ENCODE results near the gene PHRF1.

The PHRF1 gene

DNA sequence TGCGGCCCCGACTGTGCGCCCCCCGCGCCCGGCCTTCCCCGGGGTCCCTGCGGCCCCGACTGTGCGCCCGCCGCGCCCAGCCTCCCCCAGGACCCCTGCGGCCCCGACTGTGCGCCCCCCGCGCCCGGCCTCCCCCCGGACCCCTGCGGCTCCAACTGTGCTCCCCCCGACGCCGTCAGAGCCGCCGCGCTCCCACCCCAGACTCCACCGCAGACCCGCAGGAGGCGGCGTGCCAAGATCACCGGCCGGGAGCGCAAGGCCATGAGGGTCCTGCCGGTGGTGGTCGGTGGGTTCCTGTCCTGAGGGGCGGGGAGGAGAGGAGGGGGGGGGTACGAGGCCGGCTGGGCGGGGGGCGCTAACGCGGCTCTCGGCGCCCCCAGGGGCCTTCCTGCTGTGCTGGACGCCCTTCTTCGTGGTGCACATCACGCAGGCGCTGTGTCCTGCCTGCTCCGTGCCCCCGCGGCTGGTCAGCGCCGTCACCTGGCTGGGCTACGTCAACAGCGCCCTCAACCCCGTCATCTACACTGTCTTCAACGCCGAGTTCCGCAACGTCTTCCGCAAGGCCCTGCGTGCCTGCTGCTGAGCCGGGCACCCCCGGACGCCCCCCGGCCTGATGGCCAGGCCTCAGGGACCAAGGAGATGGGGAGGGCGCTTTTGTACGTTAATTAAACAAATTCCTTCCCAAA lies 63.9 kb downstream of the PHRF1 start:
- Histone ChIP-seq H3K27ac (ENCODE audit: low read length) (no peak overlapping the region), H2AFZ (ENCODE audit: low read depth, low read length) (no peak overlapping the region), H3K27me3 (ENCODE audit: low read depth, low read length) (no peaks in the 10 kb centered on the region), H4K20me1 (ENCODE audit: insufficient read depth, low read length) (no peaks in the 10 kb centered on the region), H3K4me3 (ENCODE audit: low read length) (no peak overlapping the region), H3K4me1 (ENCODE audit: low read length) (no peaks in the 10 kb centered on the region), H3K9me3 (ENCODE audit: insufficient read depth, low read length) (no peaks in the 10 kb centered on the region), H3K9ac (ENCODE audit: low read length) (no peak overlapping the region), H3K79me2 (ENCODE audit: low read length) (no peaks in the 10 kb centered on the region), H3K4me2 (ENCODE audit: low read length) (no peak overlapping the region), H3K36me3 (replicated peaks; ENCODE audit: low read depth, low read length) (peaks cover 10% of the 10 kb centered on the region)
- TF ChIP-seq CTCF (IDR thresholded peaks at IDR 0.05; ENCODE audit: low read depth, low read length) (no peak), EZH2phosphoT487 (IDR thresholded peaks at IDR 0.05; ENCODE audit: low read depth) (no peak)

DNA sequence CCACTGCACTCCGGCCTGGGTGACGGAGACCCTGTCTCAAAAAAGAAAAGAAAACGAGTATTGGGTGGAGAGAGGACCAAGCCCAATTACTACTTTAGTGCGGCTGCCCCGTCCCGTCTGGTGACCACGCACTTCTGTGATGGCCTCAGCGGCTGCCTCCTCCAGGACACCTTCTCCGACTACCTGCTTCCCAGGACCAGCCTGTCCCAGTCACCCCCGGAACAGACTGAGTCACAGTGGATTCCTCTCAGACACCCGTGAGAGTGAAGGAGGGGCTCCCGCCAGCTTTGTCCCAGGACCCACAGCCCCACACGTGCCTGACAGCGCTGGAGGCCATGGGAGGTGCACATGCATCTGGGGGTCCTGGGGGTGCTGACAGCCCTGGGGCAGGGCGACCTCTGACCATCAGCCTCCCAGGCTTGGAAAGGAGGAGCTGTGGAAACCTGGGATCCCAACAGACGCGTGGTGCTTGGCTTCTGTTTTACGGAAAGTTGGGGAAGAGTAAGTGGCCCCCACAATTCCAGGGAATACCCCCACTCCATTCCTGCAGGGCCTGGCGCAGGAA lies 65.6 kb downstream of the PHRF1 start:
- Histone ChIP-seq H4K20me1 (ENCODE audit: insufficient read depth, low read length) (no peaks in the 10 kb centered on the region), H3K4me1 (ENCODE audit: low read length) (no peaks in the 10 kb centered on the region), H3K9me3 (ENCODE audit: insufficient read depth, low read length) (no peaks in the 10 kb centered on the region), H3K79me2 (ENCODE audit: low read length) (no peaks in the 10 kb centered on the region), H3K9ac (ENCODE audit: low read length) (no peak overlapping the region), H2AFZ (ENCODE audit: low read depth, low read length) (no peak overlapping the region), H3K27ac (ENCODE audit: low read length) (no peak overlapping the region), H3K4me3 (ENCODE audit: low read length) (no peak overlapping the region), H3K36me3 (replicated peaks; ENCODE audit: low read depth, low read length) (peaks cover 10% of the 10 kb centered on the region), H3K27me3 (ENCODE audit: low read depth, low read length) (no peaks in the 10 kb centered on the region), H3K4me2 (ENCODE audit: low read length) (no peak overlapping the region)
- TF ChIP-seq CTCF (IDR thresholded peaks at IDR 0.05; ENCODE audit: low read depth, low read length): no peak

DNA sequence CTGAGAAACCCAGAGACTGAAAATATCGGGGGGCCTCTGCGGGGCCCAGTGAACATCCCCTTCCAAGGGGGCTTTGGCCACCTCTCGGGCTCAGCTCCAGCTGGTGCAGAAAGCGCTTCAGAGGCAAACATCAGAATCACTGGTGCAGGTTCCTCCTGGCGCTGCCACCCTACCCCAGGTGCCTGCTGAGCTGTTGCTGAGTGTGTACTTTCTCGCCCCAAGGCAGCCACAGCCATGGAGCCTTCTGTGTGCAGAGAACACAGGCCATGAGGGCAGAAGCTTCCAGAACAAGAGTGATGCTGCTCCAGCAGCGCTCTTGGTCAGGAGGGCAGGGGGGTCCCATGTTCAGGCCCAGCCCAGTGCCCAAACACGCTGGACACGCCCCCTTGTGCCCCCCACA lies 67.1 kb downstream of the PHRF1 start:
- Histone ChIP-seq H3K4me1 (ENCODE audit: low read length) (no peaks in the 10 kb centered on the region), H4K20me1 (ENCODE audit: insufficient read depth, low read length) (no peaks in the 10 kb centered on the region), H3K79me2 (ENCODE audit: low read length) (no peaks in the 10 kb centered on the region), H3K4me3 (ENCODE audit: low read length) (no peak overlapping the region), H2AFZ (ENCODE audit: low read depth, low read length) (no peak overlapping the region), H3K27ac (ENCODE audit: low read length) (no peak overlapping the region), H3K9me3 (ENCODE audit: insufficient read depth, low read length) (no peaks in the 10 kb centered on the region), H3K9ac (ENCODE audit: low read length) (no peak overlapping the region), H3K36me3 (replicated peaks; ENCODE audit: low read depth, low read length) (peaks cover 10% of the 10 kb centered on the region), H3K27me3 (ENCODE audit: low read depth, low read length) (no peaks in the 10 kb centered on the region), H3K4me2 (ENCODE audit: low read length) (no peak overlapping the region)
- TF ChIP-seq CTCF (IDR thresholded peaks at IDR 0.05; ENCODE audit: low read depth, low read length) (no peak), EZH2phosphoT487 (IDR thresholded peaks at IDR 0.05; ENCODE audit: low read depth) (no peak)

GRCh38 chr11:643849-644738 lies 67.8 kb downstream of the PHRF1 start:
- Histone ChIP-seq H3K27me3 (ENCODE audit: low read depth, low read length) (no peaks in the 10 kb centered on the region), H3K4me3 (ENCODE audit: low read length) (no peak overlapping the region), H3K9me3 (ENCODE audit: insufficient read depth, low read length) (no peaks in the 10 kb centered on the region), H2AFZ (ENCODE audit: low read depth, low read length) (no peak overlapping the region), H3K79me2 (ENCODE audit: low read length) (no peaks in the 10 kb centered on the region), H3K9ac (ENCODE audit: low read length) (no peak overlapping the region), H3K36me3 (replicated peaks; ENCODE audit: low read depth, low read length) (peaks cover 10% of the 10 kb centered on the region), H3K4me1 (ENCODE audit: low read length) (no peaks in the 10 kb centered on the region), H3K4me2 (ENCODE audit: low read length) (no peak overlapping the region), H4K20me1 (ENCODE audit: insufficient read depth, low read length) (no peaks in the 10 kb centered on the region), H3K27ac (ENCODE audit: low read length) (no peak overlapping the region)
- TF ChIP-seq EZH2phosphoT487 (IDR thresholded peaks at IDR 0.05; ENCODE audit: low read depth) (no peak), CTCF (IDR thresholded peaks at IDR 0.05; ENCODE audit: low read depth, low read length) (no peak)

Measured in OCI-LY3 (cell line).